Forelimb muscle (tissue), 1 donor: ENCODE results near the gene SCAF1. TPM values are rescaled to one million over a fixed set of nuclear protein-coding genes. Genes with fewer than 3 reads are reported as not detected.
"Not testable (repeated sequence)": the region's sequence is repeated elsewhere in the genome, so short reads cannot be mapped to it uniquely, and the experiment has no call there.

Experiments used
- DNase-seq: peaks from one replicate; pipeline ENCODE4 v3.0.0-alpha.2; 2013; ENCODE audit warnings: low read depth
- polyA plus RNA-seq: library from polyadenylated mRNA; unstranded; fragments of 120-200 nt; gene quantifications from one replicate; pipeline ENCODE4 v1.2.1, GENCODE V29; 2013; ENCODE audit not compliant: insufficient read length

The SCAF1 gene
- polyA plus RNA-seq, 1 donor: 29.9 TPM

DNA sequence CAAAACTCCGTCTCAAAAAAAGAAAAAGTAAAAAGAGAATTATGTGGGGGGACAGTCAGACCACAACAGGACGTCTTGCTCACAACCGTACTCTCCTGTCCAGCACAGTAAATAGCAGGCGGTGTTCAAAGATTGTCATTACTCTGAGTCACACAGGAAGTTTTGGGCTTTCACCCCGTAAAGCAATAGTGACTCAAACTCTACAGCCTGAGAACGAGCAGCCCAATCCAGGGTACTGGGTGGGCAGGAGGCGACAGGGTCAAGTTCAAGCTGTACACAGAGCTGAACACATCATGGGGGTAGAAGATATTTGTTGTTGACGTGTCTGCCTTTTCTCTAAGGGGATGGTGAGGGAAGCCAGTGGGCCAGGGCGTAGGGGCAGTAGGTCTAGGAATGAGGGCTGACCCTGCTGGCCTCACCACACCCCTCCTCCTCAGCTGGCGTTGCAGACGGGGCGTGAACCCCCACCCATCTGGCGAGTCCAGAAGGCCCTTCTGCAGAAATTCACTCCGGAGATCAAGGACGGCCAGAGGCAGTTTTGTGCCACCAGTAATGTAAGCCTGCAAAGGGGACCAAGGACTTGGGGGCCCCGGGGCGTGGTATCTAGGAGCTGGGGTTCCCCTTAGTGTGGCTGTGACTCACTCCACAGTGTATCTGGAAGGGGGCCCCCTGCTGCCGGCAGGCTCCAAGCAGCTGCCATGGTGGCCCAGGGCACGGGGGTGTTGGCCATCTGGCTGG, 27.7 kb upstream of the SCAF1 start:
- DNase-seq: no peak

GRCh38 chr19:49615861-49616260, 26.1 kb upstream of the SCAF1 start:
- DNase-seq: no peak

GRCh38 chr19:49616532-49616931, 25.5 kb upstream of the SCAF1 start:
- no peak for DNase-seq

GRCh38 chr19:49616945-49617344, 25.1 kb upstream of the SCAF1 start:
- DNase-seq: no peak

DNA sequence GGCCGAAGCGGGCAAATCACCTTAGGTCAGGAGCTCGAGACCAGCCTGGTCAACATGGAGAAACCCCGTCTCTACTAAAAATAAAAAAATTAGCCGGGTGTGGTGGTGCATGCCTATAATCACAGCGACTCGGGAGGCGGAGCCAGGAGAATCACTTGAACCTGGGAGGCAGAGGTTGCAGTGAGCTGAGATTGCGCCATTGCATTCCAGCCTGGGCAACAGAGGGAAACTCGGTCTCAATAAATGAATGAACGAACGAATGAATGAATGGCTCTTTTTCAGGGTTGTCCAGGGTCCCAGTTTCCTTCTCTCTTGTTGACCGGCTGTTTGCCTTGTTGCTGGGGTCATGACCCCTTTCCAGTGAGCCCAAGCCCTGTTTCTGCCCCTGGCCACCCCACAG, 24.1 kb upstream of the SCAF1 start:
- not testable (repeated sequence) for DNase-seq

DNA sequence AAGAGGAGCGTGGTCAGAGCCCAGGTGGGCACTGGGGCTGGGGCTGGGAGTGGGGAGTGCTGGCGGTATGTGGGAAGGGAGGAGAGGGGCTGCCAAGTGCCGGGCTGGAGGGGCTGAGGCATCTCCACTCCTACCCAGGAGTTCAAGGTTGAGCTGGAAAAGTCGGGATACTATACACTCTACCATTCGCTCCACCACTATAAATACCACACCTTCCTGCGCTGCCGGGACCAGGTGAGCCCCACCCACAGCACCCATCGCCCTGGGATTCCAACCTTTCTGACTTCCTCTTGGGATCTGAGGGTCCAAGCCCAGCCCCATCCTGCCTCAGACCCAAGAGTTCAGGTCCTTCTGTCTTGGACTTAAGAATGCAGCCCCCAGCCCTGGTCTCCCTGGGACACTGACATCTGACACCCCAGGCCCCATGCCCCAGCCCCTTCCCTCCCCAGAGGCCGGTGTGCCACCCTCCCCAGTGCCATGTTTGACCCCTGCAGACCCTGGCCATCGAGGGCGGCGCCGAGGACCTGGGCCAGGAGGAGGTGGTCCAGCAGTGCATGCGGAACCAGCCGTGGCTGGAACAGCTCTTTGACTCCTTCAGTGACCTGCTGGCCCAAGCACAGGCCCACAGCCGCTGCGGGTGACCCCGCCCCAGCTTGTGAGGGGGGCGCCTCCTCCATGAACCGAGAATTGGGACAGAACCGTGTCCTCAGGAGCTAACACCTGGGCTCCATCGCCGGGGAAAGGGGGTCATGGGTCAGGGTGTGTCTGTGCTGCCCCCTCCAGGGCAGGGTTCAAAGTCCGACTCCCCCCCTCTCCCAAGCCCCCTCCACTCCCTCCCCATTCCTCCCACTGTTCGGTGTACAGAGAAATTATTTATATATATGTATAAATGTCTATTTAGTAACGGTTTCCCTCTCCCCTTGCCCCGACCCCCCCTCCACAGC, 16.8 kb upstream of the SCAF1 start:
- no peak for DNase-seq

DNA sequence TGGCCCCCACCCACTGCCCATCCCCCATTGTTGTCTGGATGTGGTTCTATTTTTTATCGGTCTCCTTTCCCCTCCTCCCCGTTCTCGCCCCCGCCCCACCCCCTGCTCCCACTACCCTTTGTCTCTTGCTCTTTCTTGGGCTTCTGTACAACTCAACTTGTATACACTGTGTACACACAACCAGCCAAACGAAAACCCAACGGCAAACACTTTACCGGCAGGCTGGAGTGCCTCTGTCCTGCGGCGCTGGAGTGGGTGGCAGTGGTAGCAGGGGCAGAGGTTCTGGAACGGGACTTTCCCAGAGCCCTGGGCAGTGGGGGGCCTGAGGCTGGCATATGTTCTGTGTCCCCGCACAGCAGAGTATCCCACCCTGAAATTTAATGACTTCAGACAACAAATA, 15.8 kb upstream of the SCAF1 start:
- DNase-seq: no peak

- no peak for DNase-seq
Measured at GRCh38 chr19:49629659-49630058, 12.3 kb upstream of the SCAF1 start.

- no peak for DNase-seq
Measured at GRCh38 chr19:49631014-49631588, 10.9 kb upstream of the SCAF1 start.

DNA sequence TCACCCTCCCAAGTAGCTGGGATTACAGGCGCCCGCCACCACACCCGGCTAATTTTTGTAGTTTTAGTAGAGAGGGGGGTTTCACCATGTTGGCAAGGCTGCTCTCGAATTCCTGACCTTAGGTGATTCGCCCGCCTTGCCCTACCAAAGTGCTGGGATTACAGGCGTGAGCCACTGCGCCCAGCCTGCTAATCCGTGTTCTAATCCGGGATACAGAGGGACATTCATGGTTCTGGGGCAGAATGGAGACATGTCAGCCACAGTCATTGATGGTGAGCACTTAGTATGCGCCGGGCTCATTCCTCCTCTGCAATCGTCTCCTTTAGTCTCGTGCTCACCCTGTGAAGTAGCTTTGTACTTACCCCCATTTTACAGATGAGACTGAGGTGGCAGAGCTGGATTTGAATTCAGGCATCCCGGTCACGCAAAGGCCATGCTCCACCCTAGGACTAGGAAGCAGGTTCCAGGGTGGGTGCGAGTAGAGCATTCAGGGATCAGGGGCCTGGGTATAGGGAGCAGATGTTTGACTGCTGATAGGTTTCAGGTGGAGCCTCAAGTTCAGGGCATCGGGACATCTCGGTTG, 10.3 kb upstream of the SCAF1 start:
- no peak for DNase-seq

DNA sequence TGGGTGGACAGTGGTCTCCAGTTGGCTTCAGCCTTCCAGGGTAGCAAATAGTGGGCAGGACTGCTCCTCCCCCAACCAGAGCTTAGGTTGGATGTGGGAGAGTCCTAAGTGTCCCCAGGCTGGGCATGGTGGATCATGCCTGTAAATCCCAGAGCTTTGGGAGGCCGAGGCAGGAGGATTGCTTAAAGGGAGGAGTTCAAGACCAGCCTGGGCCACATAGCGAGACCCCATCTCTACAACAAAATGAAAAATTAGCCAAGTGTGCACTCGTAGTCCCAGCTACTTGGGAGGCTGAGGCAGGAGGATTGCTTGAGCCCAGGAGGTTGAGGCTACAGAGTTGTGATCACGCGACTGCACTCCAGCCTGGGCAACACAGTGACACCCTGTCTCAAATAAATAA, 9.4 kb upstream of the SCAF1 start:
- DNase-seq: no peak

- DNase-seq: not testable (repeated sequence)
Measured at GRCh38 chr19:49633273-49633672, 8.7 kb upstream of the SCAF1 start.

DNA sequence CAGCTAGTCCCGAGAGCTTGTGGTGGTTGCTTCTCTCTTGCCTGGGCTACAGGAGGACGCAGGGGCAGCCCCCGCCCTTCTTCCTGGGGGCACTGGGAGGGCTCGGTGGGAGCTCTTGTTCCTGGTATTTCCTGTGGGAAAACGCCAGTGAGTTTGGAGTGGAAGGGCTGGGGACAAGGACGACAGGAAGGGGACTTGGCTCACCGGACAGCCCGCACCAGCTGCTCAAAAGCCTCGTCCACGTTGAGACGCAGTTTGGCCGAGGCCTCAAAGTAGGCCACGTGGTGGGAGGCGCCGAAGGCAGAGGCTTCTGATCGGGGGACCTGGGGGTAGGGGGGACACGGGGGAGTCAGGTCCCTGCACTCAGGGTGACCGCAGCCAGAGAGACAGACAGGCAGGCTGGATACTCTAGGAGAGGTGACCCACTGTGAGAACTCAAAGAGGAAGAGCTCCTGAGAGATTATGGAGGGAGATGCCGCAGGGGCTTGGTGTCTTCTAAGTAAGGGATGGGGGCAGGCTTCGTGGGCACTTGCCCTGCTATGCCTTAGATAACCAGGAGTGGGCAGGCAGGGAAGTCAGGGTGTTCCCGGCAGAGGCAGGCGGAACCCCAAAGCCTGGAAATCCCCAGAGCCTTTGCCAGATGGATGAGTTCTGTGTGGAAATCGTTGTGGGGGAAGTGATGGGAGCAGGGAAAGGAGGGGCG, 6.3 kb upstream of the SCAF1 start:
- no peak for DNase-seq

GRCh38 chr19:49636233-49636932, 5.6 kb upstream of the SCAF1 start:
- DNase-seq: no peak

DNA sequence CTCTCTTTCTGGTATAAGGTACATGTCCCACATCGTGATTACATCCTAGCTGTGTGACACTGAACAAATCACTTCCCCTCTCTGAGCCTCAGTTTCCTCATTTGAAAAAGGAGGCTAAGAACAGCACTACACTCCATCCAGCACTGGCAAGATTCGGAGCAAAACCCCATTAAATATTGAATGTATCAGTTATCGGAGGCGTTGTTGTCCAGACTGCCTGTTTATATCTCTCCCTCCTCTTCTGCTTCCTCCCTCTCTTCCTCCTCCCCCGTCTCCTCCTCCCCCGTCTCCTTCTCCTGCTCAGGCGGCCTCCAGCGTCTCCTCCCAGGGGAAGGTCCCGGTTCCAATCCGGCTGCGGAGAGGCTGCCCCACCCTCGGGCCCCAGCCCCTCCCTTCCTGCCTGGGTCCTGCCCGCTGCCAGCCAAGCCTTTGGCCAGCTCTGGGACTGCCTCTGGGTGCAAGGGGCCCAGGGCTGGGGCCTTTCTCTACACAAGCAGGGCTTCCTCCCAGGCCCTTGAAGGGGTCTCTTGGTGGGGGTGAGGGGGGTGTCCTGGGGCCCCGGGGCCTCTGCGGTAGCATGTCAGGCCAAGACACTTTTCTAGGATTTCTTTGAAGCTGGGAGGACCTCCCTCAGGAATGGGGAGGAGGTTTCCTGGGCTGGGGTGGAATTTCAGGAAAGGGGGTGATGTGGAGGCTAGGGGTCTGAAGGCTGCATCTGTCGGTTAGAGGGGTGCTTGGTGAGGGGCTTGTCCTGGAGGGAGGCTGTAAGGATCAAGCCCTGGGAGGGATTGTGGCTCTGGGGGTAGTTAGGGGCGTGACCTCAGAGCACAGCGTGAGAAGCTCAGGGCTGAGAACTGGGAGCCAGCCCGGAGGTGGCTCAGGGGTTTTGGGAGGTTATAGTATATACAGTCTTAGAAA, 3.9 kb upstream of the SCAF1 start:
- DNase-seq: no peak

GRCh38 chr19:49639401-49640112, 2.5 kb upstream of the SCAF1 start:
- DNase-seq: no peak

DNA sequence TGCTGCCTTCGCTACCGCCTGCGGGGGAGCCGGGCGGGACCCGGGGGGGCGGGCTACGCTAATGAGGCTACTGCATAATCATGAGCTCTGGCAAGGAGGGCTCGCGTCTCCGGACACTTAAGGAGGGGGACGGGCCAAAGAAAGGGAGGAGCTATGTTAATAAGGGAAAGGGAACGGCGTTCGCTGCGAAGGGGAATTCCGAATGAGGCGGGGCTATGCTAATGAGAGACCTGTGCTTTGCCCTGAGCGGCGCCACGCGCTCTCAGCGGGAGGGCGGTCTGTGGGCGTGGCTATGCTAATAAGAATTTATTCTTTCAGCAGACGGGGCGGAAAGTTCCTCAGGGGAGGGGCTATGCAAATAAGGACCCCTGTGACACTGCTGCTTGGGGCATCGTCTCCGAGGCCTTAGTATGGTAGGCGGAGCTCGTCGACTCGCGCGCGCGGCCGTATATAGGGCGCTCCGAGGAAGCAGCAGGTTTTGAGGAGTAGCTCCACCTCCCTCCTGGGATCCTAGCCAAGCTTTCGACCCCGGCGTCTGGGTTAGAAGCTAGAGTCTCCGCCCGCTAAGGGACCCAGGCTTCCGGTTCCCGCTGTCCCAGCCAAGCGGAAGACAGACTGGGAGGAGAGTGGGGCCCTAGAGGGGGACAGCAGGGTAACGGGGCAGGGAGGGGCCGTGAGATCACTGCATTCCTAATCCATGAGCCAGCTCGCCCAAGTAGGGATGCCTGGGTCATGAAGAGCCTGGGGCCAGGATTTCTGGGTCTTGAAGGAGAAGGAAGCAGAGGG, 1.7 kb upstream of the SCAF1 start, which contains the start of gene RRAS:
RRAS (minus strand) TSS at position 31 of the 786 bp plus-strand sequence. CDS start 45 bp downstream, outside the sequence.
- DNase-seq: peak; percentile 99

- no peak for DNase-seq
Measured at GRCh38 chr19:49642492-49643035, 555 bp downstream of the SCAF1 start.
